NCI-H1417 treated with DMSO at 0.1 percent for 48 hours (cell line): ENCODE data around the gene LRP6.

Source experiments
- DNase-seq: peaks from one replicate; lab custom pipeline; 2025; lab: John Stamatoyannopoulos, UW

The LRP6 gene

GRCh38 chr12:12072064-12072760, 194.6 kb downstream of the LRP6 start:
- no peak for DNase-seq

- DNase-seq = no peak
Measured at GRCh38 chr12:12070674-12071656, 195.9 kb downstream of the LRP6 start, which contains the start of gene BCL2L14. Gene BCL2L14 (plus strand): TSS chr12:12070939. CDS start chr12:12079306, 8,367 bp downstream.

- DNase-seq = no peak
Measured at GRCh38 chr12:12069821-12070548, 196.9 kb downstream of the LRP6 start.

- DNase-seq = no peak
Measured at GRCh38 chr12:12068751-12069150, 198.1 kb downstream of the LRP6 start.
